ENCODE data around the gene CEBPB. TPM values are rescaled to one million over a fixed set of nuclear protein-coding genes. Genes with fewer than 3 reads are reported as not detected.
A peak's percentile ranks its signal among the peaks of the same experiment; 100 is the strongest.

Gene CEBPB
- total RNA-seq, 1 donor from 2014 or later: 264 TPM

DNA sequence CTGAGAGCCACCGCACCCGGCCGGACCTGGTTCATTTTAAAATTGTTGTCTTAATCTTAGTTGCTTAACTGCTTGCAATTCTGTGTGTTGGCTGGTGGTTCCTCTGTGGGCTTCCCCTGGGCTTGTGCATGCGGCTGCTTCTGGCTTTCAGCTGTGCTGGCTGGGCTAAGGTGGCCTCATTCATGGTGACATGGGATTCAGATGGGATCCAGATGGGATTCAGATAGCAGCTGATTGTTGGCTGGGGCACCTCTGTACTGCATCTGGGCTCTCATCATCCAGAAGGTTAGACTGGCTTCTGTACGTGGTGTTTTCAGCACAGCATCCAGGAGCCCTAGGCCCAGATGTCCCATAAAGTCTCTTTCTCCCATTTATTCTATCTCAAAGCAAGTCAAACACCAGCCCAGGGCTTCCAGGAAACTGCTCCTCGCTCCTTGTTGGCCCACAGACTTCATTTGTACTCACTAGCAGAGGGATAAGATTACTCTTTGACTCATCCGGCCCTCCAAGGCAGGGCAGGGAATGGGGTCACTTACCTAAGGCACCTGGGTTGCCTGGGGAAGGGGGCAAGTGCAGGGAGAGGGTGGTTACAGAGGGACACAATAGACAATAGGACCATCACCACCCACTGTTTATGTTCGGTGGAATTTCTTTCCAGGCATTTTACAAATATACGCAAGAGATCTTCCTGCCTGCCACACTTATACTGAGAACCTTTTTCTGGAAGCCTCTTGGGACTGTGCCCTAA, 26.9 kb upstream of the CEBPB start:
- H3K27ac ChIP-seq: peak overlapping the region; percentile 71
- peak in 1 of 2 donors; percentile 70 for TF ChIP-seq POLR2AphosphoS5 (IDR thresholded peaks at IDR 0.05; ENCODE audit: insufficient read depth in 1 of 2, low read depth in 1 of 2)
- TF ChIP-seq, protein P1, sequence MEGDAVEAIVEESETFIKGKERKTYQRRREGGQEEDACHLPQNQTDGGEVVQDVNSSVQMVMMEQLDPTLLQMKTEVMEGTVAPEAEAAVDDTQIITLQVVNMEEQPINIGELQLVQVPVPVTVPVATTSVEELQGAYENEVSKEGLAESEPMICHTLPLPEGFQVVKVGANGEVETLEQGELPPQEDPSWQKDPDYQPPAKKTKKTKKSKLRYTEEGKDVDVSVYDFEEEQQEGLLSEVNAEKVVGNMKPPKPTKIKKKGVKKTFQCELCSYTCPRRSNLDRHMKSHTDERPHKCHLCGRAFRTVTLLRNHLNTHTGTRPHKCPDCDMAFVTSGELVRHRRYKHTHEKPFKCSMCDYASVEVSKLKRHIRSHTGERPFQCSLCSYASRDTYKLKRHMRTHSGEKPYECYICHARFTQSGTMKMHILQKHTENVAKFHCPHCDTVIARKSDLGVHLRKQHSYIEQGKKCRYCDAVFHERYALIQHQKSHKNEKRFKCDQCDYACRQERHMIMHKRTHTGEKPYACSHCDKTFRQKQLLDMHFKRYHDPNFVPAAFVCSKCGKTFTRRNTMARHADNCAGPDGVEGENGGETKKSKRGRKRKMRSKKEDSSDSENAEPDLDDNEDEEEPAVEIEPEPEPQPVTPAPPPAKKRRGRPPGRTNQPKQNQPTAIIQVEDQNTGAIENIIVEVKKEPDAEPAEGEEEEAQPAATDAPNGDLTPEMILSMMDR (IDR thresholded peaks at IDR 0.05): no peak
- no peak for DNase-seq (ENCODE audit: extremely low spot score in 2 of 2)
- no peaks in the 10 kb centered on the region for H3K36me3 ChIP-seq
- no peaks in the 10 kb centered on the region for H3K27me3 ChIP-seq
- intact Hi-C loops (cut with DNase I): no loop called here
- no peaks in the 10 kb centered on the region for H3K9me3 ChIP-seq
- H3K4me1 ChIP-seq: peaks cover 39% of the 10 kb centered on the region
- no peak overlapping the region for H3K4me3 ChIP-seq

DNA sequence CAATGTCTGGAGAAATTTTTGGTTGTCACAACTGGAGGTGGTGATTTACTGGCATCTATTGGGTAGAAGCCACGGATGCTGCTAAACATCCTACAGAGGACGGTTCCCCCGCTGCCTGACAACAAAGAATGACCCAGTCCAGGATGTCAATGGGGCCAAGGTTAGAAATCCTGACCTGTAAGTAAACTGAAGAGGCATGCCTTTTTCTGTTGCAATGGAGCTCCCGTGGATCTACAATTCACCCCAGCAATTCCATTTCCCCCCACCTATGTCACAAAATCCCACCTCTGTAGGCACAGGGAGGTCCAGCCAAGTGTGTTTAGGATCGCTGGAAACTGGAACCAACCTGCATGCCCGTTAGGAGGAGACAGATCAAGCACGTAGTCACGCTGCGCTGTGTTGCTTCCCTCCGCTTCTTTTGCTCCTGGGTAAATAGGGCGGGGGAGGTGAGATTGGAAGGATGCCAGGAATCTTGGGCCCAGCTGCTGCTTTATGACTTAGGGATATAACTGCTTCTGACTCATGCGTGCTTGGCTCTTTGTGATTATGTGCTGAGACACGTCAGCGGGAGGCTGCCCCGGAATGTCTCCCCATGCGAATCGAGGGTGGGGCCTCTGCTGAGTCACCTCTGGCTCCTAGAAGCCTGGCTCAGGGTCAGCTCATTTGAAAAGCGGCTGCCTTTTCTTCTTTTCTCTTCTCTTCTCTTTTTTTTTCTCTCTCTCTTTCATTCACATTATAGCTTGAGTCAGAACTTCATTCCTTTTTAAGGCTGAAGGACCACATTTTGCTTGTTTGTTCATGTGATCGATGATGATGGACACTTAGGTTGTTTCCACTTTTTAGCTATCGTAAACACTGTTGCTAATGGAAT, 24.7 kb upstream of the CEBPB start:
- H3K4me3 ChIP-seq: peak overlapping the region; percentile 4 to 34
- TF ChIP-seq, protein P1 (IDR thresholded peaks at IDR 0.05): no peak
- TF ChIP-seq POLR2AphosphoS5 (IDR thresholded peaks at IDR 0.05; ENCODE audit: insufficient read depth in 1 of 2, low read depth in 1 of 2): peak; percentile 88 to 100
- H3K27me3 ChIP-seq: no peaks in the 10 kb centered on the region
- H3K27ac ChIP-seq: peak overlapping the region; percentile 91
- no peaks in the 10 kb centered on the region for H3K9me3 ChIP-seq
- H3K4me1 ChIP-seq: peaks cover 39% of the 10 kb centered on the region
- intact Hi-C loops (cut with DNase I): loop anchor here (5.0 kb wide), 1 partner anchor 44 kb away; no protein-coding TSS in a partner anchor
- peak in 1 of 2 donors; percentile 100 for DNase-seq (ENCODE audit: extremely low spot score in 2 of 2)
- no peaks in the 10 kb centered on the region for H3K36me3 ChIP-seq

DNA sequence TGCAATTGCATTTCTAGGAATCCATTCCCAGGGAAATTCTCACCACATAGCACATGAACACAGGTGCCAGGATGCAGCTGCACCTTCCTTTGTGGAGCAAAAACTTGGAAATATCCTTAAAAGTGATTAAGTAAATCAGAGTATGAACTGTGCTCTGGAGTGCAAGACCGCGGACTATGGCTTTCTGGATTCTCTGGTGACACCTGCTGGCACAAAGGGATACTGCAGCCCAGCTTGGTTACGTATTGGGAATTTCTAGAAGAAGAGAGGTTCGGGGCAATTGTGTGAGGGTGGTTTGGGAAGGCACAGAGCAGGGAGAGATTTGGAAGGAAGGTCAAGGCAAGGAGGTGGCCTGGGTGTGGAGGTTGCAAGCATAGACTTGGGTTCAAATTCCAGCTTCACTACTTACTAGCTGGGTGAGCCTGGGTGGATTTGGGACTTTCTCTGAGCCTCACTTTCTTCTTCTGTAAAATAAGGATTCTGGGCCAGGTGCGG, 21.3 kb upstream of the CEBPB start:
- intact Hi-C loops (cut with DNase I): loop anchor here (5.0 kb wide), 1 partner anchor 47 kb away; no protein-coding TSS in a partner anchor
- Histone ChIP-seq H3K27ac (no peak overlapping the region), H3K27me3 (no peaks in the 10 kb centered on the region), H3K4me3 (no peak overlapping the region), H3K36me3 (no peaks in the 10 kb centered on the region), H3K4me1 (peaks cover 37% of the 10 kb centered on the region), H3K9me3 (no peaks in the 10 kb centered on the region)
- DNase-seq (ENCODE audit: extremely low spot score in 2 of 2): no peak
- peak in 1 of 2 donors; percentile 61 for TF ChIP-seq POLR2AphosphoS5 (IDR thresholded peaks at IDR 0.05; ENCODE audit: insufficient read depth in 1 of 2, low read depth in 1 of 2)
- no peak for TF ChIP-seq POLR2A (IDR thresholded peaks at IDR 0.05)
- TF ChIP-seq, protein P1 (IDR thresholded peaks at IDR 0.05): peak; percentile 88 to 94 (median 91)

DNA sequence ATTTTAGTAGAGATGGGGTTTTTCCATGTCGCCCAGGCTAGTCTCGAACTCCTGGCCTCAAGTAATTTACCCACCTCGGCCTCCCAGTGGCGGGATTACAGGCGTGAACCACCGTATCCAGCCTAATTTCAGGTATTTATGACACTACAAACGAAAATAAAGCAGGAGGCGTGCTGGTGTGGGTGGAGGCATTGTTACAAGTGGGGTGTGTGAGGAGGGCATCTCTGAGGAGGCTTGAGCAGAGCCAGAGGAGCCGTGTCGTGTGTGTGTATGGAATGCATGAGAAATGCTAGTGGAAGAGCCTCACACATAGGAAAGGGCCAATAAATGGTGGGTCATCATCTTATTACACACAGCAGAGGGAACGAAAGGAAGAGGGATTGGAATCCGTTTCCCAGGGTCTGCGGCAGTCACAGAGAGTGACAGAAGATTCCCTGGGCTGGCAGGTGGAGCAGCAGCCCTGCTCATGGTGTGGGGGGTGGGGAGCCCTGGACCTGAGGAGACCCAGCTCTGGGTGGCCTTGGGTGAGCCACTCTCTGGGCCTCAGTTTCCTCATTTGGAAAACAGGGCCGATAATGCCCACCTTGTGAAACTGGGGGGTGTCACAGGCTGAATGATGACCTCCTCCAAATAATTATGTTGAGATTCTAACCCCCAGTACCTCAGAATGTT, 19.9 kb upstream of the CEBPB start:
- no peak overlapping the region for H3K4me3 ChIP-seq
- intact Hi-C loops (cut with DNase I): no loop called here
- no peaks in the 10 kb centered on the region for H3K36me3 ChIP-seq
- H3K27ac ChIP-seq: no peak overlapping the region
- no peak for DNase-seq (ENCODE audit: extremely low spot score in 2 of 2)
- H3K9me3 ChIP-seq: no peaks in the 10 kb centered on the region
- TF ChIP-seq POLR2AphosphoS5 (IDR thresholded peaks at IDR 0.05; ENCODE audit: insufficient read depth in 1 of 2, low read depth in 1 of 2): no peak
- no peaks in the 10 kb centered on the region for H3K27me3 ChIP-seq
- H3K4me1 ChIP-seq: peaks cover 28% of the 10 kb centered on the region

All from vagina (tissue), 2 donors.